A549 (cell line): ENCODE results near the gene LRRFIP2. TPM values are rescaled to one million over a fixed set of nuclear protein-coding genes. Genes with fewer than 3 reads are reported as not detected.
A peak's percentile ranks its signal among the peaks of the same experiment; 100 is the strongest.

ENCODE experiments used
- ATAC-seq, 2 experiments: fragments of 200-7000 bp in 1 of 2; fragments of >200 bp in 1 of 2; cut with Nextera tagmentation in 1 of 2; cut with Tn5 transposase in 1 of 2; 3 replicates each; pipeline versions ENCODE4 v1.8.0 to v1.9.1; 2018 to 2020; ENCODE audit warnings: mild to moderate bottlenecking in 1 of 2, moderate library complexity in 1 of 2
- CTCF ChIA-PET: fragments of 300-600 bp; sonication (Branson Sonifier 250); formaldehyde crosslinking; extraction: SDS; loops from one replicate; lab custom pipeline; 2021; ENCODE audit warnings: antibody characterized with exemption, inconsistent platforms; lab: Yijun Ruan, JAX
- POLR2A ChIA-PET: fragments of 350-600 bp; formaldehyde crosslinking; extraction: SDS; loops from one replicate; lab custom pipeline; 2021; ENCODE audit warnings: antibody characterized with exemption, inconsistent platforms; lab: Yijun Ruan, JAX
- DNase-seq, 2 experiments: peaks; one replicate each; pipeline versions ENCODE4 v3.0.0 to v3.0.0-alpha.2; 2011 to 2016; ENCODE audit warnings: low read depth in 1 of 2, low spot score in 1 of 2
- FAIRE-seq: peaks from 2 replicates; lab custom pipeline; 2011; peaks lifted over from hg19 to GRCh38; lab: Jason Lieb, UNC
- H3K27ac ChIP-seq, 2 experiments: fragments of >200 bp; sonication (Bioruptor Twin); formaldehyde crosslinking; 3 replicates each; pipeline ENCODE4 v1.5.1; 2016 to 2017
- H3K4me1 ChIP-seq: fragments of >200 bp; sonication (Bioruptor Twin); formaldehyde crosslinking; 3 replicates; pipeline ENCODE4 v1.6.1; 2016
- H3K4me2 ChIP-seq: fragments of >200 bp; sonication (Bioruptor Twin); formaldehyde crosslinking; 3 replicates; pipeline ENCODE4 v1.6.1; 2016
- H3K4me3 ChIP-seq: fragments of >200 bp; sonication (Bioruptor Twin); formaldehyde crosslinking; 3 replicates; pipeline ENCODE4 v1.5.1; 2016
- H3K9me3 ChIP-seq: fragments of >200 bp; sonication (Bioruptor Twin); formaldehyde crosslinking; 3 replicates; pipeline ENCODE4 v1.6.1; 2016
- CBX2 ChIP-seq: fragments of 200-600 bp; sonication (generic); IDR thresholded peaks from 2 replicates; pipeline ENCODE4 v1.6.1; 2016; ENCODE audit warnings: low read depth, mild to moderate bottlenecking, borderline replicate concordance
- CBX8 ChIP-seq: fragments of 200-600 bp; sonication (generic); IDR thresholded peaks from 2 replicates; pipeline ENCODE4 v1.6.1; 2016
- CEBPB ChIP-seq, 2 experiments: fragments of >200 bp in 1 of 2; sonication (Bioruptor Twin) in 1 of 2; formaldehyde crosslinking in 1 of 2; IDR thresholded peaks; 2 replicates each; pipeline ENCODE4 v1.6.1; 2012 to 2016
- EHF ChIP-seq: fragments of 250-450 bp; sonication (Bioruptor Pico); IDR thresholded peaks from 2 replicates; pipeline ENCODE4 v1.5.0; 2020; ENCODE audit warnings: mild to moderate bottlenecking
- EHMT2 ChIP-seq: fragments of 200-600 bp; sonication (generic); IDR thresholded peaks from 2 replicates; pipeline ENCODE4 v1.6.1; 2016; ENCODE audit warnings: antibody characterized with exemption, low read depth, mild to moderate bottlenecking, moderate library complexity
- FOSL2 ChIP-seq, 2 experiments: fragments of 450-650 bp in 1 of 2; fragments of >200 bp in 1 of 2; sonication (Bioruptor Twin) in 1 of 2; formaldehyde crosslinking; IDR thresholded peaks; 2 replicates each; pipeline versions ENCODE4 v1.5.0 to v1.6.1; 2016 to 2020; ENCODE audit warnings: mild to moderate bottlenecking in 1 of 2, moderate library complexity in 1 of 2
- GATA3 ChIP-seq: IDR thresholded peaks from 2 replicates; pipeline ENCODE4 v1.6.1; 2012; ENCODE audit warnings: borderline replicate concordance
- JUN ChIP-seq, 2 experiments: fragments of >200 bp; sonication (Bioruptor Twin); formaldehyde crosslinking; IDR thresholded peaks; 2 replicates in 1 of 2; 3 replicates in 1 of 2; pipeline ENCODE4 v1.6.1; 2016 to 2017
- JUNB ChIP-seq: fragments of >200 bp; sonication (Bioruptor Twin); formaldehyde crosslinking; IDR thresholded peaks from 2 replicates; pipeline ENCODE4 v1.6.1; 2016
- MAFK ChIP-seq: fragments of 450-650 bp; IDR thresholded peaks from 2 replicates; pipeline ENCODE4 v1.6.1; 2014; ENCODE audit not compliant: partially characterized antibody
- NPAS2 ChIP-seq: fragments of 250-450 bp; sonication (Bioruptor Pico); IDR thresholded peaks from 2 replicates; pipeline ENCODE4 v1.8.0; 2022; ENCODE audit warnings: mild to moderate bottlenecking, moderate library complexity, borderline replicate concordance
- RCOR1 ChIP-seq: fragments of 150-350 bp; IDR thresholded peaks from 2 replicates; pipeline ENCODE4 v1.6.1; 2014; ENCODE audit warnings: antibody characterized with exemption, low read length, low read depth
- ZC3H11A ChIP-seq: fragments of 450-650 bp; IDR thresholded peaks from 2 replicates; pipeline ENCODE4 v1.6.1; 2014; ENCODE audit warnings: antibody characterized with exemption, mild to moderate bottlenecking
- ZFP36 ChIP-seq: fragments of 450-650 bp; IDR thresholded peaks from 2 replicates; pipeline ENCODE4 v1.6.1; 2014; ENCODE audit warnings: borderline replicate concordance; ENCODE audit not compliant: partially characterized antibody
- WGBS: methylation state at CpG from one replicate; pipeline ENCODE4 v1.1.6; 2017; ENCODE audit errors: missing lambda C conversion rate; 5-methylcytosine and 5-hydroxymethylcytosine counted together
- polyA minus RNA-seq: library from RNA; depleted of rRNA, polyadenylated mRNA; stranded (reverse); fragments of >200 nt; gene quantifications from 2 replicates; pipeline ENCODE4 v1.2.3, GENCODE V29; 2011; rRNA and poly(A)+ RNA removed
- polyA plus RNA-seq, 4 experiments: library from polyadenylated mRNA; depleted of rRNA in 3 of 4; stranded (reverse); fragments of >200 nt; fragmentation: RNase III in 1 of 4; extraction: RNeasy Plus Mini Kit Qiagen cat#74134 plus additional on column Dnase treatment in 1 of 4; gene quantifications; 2 replicates in 3 of 4; 3 replicates in 1 of 4; pipeline ENCODE4 v1.2.3, GENCODE V29; 2011 to 2017
- TF ChIP-seq, protein P1 (sequence below): IDR thresholded peaks from 2 replicates; pipeline ENCODE4 v1.6.1; 2012

Gene LRRFIP2, protein sequence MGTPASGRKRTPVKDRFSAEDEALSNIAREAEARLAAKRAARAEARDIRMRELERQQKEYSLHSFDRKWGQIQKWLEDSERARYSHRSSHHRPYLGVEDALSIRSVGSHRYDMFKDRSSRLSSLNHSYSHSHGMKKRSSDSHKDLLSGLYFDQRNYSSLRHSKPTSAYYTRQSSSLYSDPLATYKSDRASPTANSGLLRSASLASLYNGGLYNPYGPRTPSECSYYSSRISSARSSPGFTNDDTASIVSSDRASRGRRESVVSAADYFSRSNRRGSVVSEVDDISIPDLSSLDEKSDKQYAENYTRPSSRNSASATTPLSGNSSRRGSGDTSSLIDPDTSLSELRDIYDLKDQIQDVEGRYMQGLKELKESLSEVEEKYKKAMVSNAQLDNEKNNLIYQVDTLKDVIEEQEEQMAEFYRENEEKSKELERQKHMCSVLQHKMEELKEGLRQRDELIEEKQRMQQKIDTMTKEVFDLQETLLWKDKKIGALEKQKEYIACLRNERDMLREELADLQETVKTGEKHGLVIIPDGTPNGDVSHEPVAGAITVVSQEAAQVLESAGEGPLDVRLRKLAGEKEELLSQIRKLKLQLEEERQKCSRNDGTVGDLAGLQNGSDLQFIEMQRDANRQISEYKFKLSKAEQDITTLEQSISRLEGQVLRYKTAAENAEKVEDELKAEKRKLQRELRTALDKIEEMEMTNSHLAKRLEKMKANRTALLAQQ
- 39.2 and 66.4 TPM in 2 replicates for polyA plus RNA-seq (2011; rRNA removed)
- 20.6 TPM in 2 replicates for polyA plus RNA-seq (2012; cell fraction: cytosol; rRNA removed)
- polyA plus RNA-seq (2012; cell fraction: nucleus; rRNA removed), result 21.2 and 35.4 TPM in 2 replicates
- polyA plus RNA-seq (2017; fragmentation: RNase III; extraction: RNeasy Plus Mini Kit Qiagen cat#74134 plus additional on column Dnase treatment), result 46.1 to 48.0 TPM (median 47.6 TPM) in 3 replicates
- polyA minus RNA-seq, result 21.4 and 21.9 TPM in 2 replicates

DNA sequence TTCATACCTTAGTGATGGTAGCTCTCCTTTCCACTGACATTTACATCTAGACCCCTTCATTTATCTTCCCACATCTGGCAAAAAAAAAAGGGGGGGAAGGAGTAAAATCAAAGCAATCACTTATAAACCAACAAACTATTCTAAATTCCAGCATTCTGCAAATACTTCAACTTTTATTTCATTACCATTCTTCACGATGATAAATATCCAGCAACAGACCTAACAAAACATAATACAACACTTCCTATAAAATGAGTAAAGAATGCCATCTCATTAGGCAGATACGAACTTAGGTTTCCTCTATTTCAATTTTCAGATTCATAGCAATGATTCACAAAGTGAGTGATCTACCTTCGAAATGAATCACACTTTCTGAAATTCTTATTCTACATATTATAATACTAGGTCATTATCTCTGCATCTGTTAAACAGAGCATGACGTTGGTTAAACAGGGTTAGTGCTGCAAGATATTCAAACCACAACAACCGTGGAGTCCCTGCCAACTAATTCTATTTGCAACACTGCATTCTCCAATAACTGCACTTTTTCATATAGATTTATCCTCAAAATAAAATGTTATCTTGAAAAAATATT is at the start of gene LRRFIP2:
Gene LRRFIP2 (minus strand): TSS at position 51 of the 595 bp plus-strand sequence. CDS start 25,599 bp downstream, outside the sequence.
- ChIA-PET CTCF (interaction anchor here (0.8 to 1.8 kb wide), 2 partner anchors 11 to 67 kb away, joined by 3 to 4 read pairs; no protein-coding TSS in a partner anchor), POLR2A (interaction anchor here (0.7 kb wide), 1 partner anchor 125 kb away, joined by 3 read pairs; no protein-coding TSS in a partner anchor)
- DNase-seq (no peak), FAIRE-seq (peak; percentile 13), ATAC-seq (no peak)
- TF ChIP-seq CBX8 (no peak), CBX2 (no peak), FOSL2 (IDR thresholded peaks at IDR 0.05) (no peak), FOSL2 (CRISPR knock-in tag; IDR thresholded peaks at IDR 0.05) (peak; percentile 42; the same call in 1 of the 2 replicates), EHMT2 (no peak)
- Histone ChIP-seq H3K4me1 (peaks cover 43% of the 10 kb centered on the region), H3K9me3 (no peaks in the 10 kb centered on the region), H3K4me2 (peak within 1 kb of the TSS; percentile 69), H3K27ac (peak within 1 kb of the TSS; percentile 97 to 99), H3K4me3 (peak within 1 kb of the TSS; percentile 89)
- WGBS, result under 1% methylated on average over 5 of the region's 5 CpGs

DNA sequence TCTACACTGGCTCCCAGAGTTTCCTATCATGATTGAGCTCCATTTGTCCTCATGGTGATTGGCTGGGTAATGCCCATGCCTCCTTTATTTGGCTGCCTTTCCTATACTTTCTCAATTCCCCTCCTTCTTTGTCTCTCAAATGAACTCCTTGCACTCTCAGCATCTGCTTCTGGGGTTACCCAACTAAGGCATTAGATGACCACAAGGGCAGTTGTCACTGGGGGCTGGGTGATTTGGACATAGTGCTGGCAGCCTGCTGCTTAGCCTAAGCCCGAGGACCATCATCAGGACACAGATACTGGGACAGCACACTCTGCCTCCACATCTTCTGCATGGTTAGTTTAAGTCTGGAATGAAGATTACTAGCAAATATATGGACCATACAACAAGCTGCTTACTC is 49.2 kb upstream of the LRRFIP2 start:
- FAIRE-seq (no peak), ATAC-seq (no peak; a peak in 1 of 6 replicates), DNase-seq (no peak)
- Histone ChIP-seq H3K27ac (peak overlapping the region; percentile 85 to 91), H3K4me2 (peak overlapping the region; percentile 76), H3K9me3 (no peaks in the 10 kb centered on the region), H3K4me1 (peaks cover 40% of the 10 kb centered on the region), H3K4me3 (no peak overlapping the region)
- ChIA-PET CTCF (interaction anchor here (1.0 kb wide), 2 partner anchors 10 kb away, joined by 3 to 5 read pairs; no protein-coding TSS in a partner anchor), POLR2A (interaction anchor here (0.6 kb wide), 1 partner anchor 301 kb away, joined by 5 read pairs; no protein-coding TSS in a partner anchor)
- TF ChIP-seq JUN (IDR thresholded peaks at IDR 0.05) (0 out of 5 replicates have a peak, but pooled peaks of 1 of the 2 experiments have one; percentile 19), CEBPB (IDR thresholded peaks at IDR 0.05) (0 out of 4 replicates have a peak, but pooled peaks of 1 of the 2 experiments have one; percentile 0), GATA3 (no peak), EHF (CRISPR knock-in tag) (no peak)
- 71% methylated on average over 1 of the region's 1 CpG for WGBS

DNA sequence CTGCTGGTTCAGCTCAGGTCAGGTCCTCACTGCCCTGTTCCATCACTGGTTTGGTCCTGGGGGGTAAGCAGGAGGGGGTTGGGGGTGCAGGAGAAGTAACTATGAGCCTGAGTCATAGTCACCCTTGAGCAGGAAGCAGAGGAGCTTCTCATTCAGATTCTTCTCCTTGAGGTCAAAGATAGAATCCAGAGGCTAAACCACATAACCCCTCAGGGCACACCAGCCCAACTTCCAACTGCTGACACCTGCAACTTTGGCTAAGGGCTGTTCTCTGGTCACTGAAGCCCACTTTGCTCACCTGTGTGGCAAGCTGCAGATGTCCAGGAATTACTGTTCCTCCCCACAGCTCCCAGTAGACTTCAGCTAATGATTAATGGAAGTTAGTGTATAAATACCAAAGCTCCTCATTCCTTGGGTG is 48.8 kb upstream of the LRRFIP2 start:
- H3K4me2 ChIP-seq, result peak overlapping the region; percentile 76
- POLR2A ChIA-PET, result interaction anchor here (0.6 kb wide), 1 partner anchor 300 kb away, joined by 5 read pairs; no protein-coding TSS in a partner anchor
- CTCF ChIA-PET, result interaction anchor here (1.0 kb wide), 1 partner anchor 10 kb away, joined by 5 read pairs; no protein-coding TSS in a partner anchor
- FAIRE-seq (peak; percentile 68), ATAC-seq (peak; percentile 54 to 58), DNase-seq (peak; percentile 36 to 71)
- peak overlapping the region; percentile 85 to 91 for H3K27ac ChIP-seq
- H3K4me3 ChIP-seq, result no peak overlapping the region
- H3K9me3 ChIP-seq, result no peaks in the 10 kb centered on the region
- TF ChIP-seq ZFP36 (no peak), JUN (IDR thresholded peaks at IDR 0.05) (peak in 1 of 2 experiments; percentile 50; a peak in 2 of 5 replicates), ZC3H11A (no peak), MAFK (peak; percentile 53), CEBPB (IDR thresholded peaks at IDR 0.05) (0 out of 4 replicates have a peak, but pooled peaks of 1 of the 2 experiments have one; percentile 5), NPAS2 (CRISPR knock-in tag) (no peak), GATA3 (peak; percentile 39; the same call in 1 of the 2 replicates), RCOR1 (no peak), JUNB (peak; percentile 40), FOSL2 (IDR thresholded peaks at IDR 0.05) (no peak), FOSL2 (CRISPR knock-in tag; IDR thresholded peaks at IDR 0.05) (peak; percentile 59)
- TF ChIP-seq, protein P1, sequence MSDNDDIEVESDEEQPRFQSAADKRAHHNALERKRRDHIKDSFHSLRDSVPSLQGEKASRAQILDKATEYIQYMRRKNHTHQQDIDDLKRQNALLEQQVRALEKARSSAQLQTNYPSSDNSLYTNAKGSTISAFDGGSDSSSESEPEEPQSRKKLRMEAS, result peak; percentile 59
- H3K4me1 ChIP-seq, result peaks cover 38% of the 10 kb centered on the region
